ENCODE data around the gene DKC1.

- TF ChIP-seq USF2 (IDR thresholded peaks at IDR 0.05; ENCODE audit: low read depth, low read length), result no peak
- no peak for TF ChIP-seq USF2 (CRISPR knock-in tag; IDR thresholded peaks at IDR 0.05; ENCODE audit: borderline replicate concordance)
- TF ChIP-seq ZNF720 (CRISPR knock-in tag; IDR thresholded peaks at IDR 0.05), result no peak
- no peak for TF ChIP-seq ZNF280D (CRISPR knock-in tag; IDR thresholded peaks at IDR 0.05)
- no peak for TF ChIP-seq SUZ12 (IDR thresholded peaks at IDR 0.05; ENCODE audit: low read depth, low read length)
- peak; percentile 44; the same call in 1 of the 2 replicates for TF ChIP-seq ZGPAT (CRISPR knock-in tag; IDR thresholded peaks at IDR 0.05)
- no peak for TF ChIP-seq SMC3 (IDR thresholded peaks at IDR 0.05; ENCODE audit: low read length)
- TF ChIP-seq ZNF672 (CRISPR knock-in tag; IDR thresholded peaks at IDR 0.05), result no peak
- TF ChIP-seq HMG20B (CRISPR knock-in tag; conservative IDR thresholded peaks at IDR 0.05), result no peak
- TF ChIP-seq ZNF121 (CRISPR knock-in tag; IDR thresholded peaks at IDR 0.05), result no peak
- TF ChIP-seq MAF1 (CRISPR knock-in tag; IDR thresholded peaks at IDR 0.05; ENCODE audit: borderline replicate concordance), result 0 out of 2 replicates have a peak, but pooled peaks have one; percentile 27
- peak; percentile 80 for TF ChIP-seq YY1 (IDR thresholded peaks at IDR 0.05; ENCODE audit: insufficient read depth, insufficient replicate concordance, low read depth, low read length)
- no peak for TF ChIP-seq ZNF382 (CRISPR knock-in tag; IDR thresholded peaks at IDR 0.05; ENCODE audit: borderline replicate concordance)
- no peak for TF ChIP-seq ZNF251 (CRISPR knock-in tag; IDR thresholded peaks at IDR 0.05)
These were observed at the start of gene DKC1 for GRCh38 chrX:154762537-154763296.

All from HepG2 (cell line).